HG03025 (cell line): Measurements from ENCODE around the gene WWOX.
"Not testable (repeated sequence)": the region's sequence is repeated elsewhere in the genome, so short reads cannot be mapped to it uniquely, and the experiment has no call there.

ENCODE experiments used
- ATAC-seq: cut with Tn5 transposase; IDR thresholded peaks from one replicate; pipeline ENCODE4 v1.9.1; 2021; ENCODE audit warnings: mild to moderate bottlenecking, moderate library complexity; ENCODE audit not compliant: unreplicated experiment, low FRiP score

Gene WWOX

DNA sequence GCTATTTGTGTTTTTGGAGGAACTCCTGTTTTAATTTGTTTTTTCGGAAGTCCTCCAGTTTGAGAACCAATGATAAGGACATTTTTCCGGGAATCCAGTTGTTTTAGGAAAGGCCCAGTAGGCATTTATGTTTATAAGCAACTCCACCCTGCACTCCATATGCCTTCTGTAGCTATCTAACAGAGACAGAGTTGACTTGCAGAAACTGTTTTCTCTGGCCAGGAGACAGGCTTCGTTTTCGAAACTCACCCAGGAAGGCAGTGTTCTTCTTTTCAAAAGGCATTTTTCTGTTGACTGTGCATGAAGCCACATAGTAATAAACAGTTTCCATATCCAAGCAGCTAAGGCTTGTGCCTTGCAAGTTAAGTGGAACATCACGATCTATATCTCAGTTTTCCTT is 587.1 kb downstream of the WWOX start:
- no peak for ATAC-seq

DNA sequence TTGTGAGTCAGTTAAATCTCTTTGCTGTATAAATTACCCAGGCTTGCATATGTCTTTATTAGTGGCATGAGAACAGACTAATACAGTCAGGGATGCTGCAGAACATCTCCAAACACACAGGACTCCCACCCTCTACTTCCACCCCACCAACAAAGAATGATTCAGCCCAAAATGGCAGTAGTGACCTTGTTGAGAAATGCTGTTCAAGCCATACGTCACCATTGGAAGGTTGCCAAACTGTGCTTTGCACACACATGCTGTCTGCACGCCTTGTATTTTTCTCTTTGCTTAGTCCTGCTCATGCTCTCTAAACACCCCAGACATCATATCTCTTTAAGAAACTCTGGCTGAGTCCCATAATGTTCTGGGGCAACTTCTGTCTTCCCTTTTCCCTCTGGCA is 589.6 kb downstream of the WWOX start:
- ATAC-seq: no peak

DNA sequence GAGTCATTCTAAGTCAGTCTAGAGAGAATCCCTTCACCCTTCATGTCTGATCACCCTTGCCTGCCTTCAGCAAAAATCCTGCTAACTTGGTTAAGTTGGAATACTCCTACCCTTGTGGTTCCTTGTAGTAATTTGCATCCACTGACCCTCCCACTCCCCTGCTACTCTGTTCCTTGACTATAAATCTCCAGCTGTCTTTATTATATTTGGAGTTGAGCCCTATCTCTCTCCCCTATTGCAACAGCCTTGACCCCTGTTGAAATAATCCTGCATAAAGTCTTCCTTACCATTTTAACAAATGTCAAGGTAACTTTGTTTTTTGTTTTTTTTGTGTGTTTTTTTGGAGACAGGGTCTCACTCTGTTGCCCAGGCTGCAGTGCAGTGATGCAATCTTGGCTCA is 590.1 kb downstream of the WWOX start:
- no peak for ATAC-seq

DNA sequence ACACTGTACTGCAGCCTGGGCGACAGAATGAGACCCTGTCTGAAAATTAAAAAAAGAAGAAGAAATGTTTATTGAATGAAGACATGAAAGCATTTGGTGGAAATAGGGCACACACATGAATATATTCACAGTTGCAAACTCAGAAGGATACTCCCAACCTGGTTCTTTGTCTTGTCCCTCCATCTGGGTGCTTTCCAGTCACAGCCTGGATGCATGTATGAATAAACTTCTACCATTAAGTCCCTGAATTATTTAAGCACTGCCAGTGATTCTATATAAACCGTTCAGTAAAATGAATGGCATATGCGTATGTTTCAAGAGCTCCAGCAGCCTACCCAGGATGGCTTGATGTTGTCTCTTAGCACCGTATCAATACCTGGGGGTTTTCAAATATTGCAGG is 591.1 kb downstream of the WWOX start:
- ATAC-seq: no peak

DNA sequence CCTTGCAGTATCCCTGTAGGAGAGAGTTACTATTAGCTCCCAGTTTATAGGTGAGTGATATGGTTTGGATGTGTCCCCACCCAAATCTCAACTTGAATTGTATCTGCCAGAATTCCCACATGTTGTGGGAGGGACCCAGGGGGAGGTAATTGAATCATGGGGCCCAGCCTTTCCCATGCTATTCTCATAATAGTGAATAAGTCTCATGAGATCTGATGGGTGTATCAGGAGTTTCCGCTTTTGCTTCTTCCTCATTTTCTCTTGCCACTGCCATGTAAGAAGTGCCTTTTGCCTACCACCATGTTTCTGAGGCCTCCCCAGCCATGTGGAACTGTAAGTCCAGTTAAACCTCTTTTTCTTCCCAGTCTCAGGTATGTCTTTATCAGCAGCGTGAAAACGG is 592.3 kb downstream of the WWOX start:
- ATAC-seq: not testable (repeated sequence)

DNA sequence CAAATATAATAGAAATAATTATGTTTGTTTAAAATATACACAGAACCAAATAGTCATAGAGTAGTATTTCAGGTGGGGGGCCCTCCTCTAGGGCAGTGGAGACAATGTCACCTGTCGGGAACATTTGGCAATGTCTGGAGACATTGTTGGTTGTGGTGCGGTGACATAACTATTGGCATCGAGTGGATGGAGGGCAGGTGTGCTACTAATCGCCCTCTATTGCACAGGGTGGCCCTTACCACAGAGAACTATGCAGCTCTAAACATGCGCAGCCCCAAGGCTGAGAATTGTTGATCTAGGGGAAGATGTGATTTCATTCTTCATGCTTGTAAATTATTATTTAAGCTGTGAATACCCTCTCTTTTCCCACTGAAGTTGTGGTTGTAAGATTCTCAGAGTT is 594.0 kb downstream of the WWOX start:
- ATAC-seq: no peak

DNA sequence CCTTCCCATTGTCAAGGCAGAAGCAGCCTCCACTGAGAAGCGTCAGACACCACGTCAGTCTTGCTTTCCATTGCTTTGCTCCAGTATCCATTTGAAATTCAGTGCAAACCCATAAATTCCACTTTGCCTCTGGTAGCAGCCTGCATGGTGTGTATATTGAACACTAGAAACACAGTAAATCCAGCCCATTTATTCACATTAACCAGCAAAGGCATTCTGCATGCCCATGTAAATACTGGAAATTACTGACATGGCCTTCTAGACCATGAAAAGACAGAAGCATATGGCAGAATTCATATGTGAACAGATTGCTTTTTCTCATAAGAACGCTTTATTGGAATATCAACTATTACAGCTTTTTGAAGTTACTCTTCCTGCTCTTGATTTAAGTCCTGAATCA is 595.0 kb downstream of the WWOX start:
- ATAC-seq: no peak

DNA sequence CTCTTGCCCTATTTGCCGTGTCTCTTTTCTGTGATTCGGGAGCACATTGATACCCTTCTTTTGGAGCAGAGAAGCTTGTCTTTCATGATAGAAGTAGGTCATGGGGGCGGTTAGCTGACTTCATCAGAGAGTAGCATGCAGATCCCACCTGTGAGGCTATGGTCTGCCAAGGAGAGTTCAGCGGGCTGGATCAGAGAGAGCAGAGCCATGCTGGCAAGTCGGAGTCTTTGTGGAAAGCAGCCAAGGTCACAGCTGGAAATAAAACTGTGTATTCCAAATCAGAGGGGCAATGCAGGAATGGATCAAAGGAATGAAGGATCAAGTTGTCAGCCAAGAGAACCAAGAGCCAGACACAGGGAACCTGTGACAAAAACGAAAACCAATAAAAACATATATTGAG is 595.9 kb downstream of the WWOX start:
- no peak for ATAC-seq

DNA sequence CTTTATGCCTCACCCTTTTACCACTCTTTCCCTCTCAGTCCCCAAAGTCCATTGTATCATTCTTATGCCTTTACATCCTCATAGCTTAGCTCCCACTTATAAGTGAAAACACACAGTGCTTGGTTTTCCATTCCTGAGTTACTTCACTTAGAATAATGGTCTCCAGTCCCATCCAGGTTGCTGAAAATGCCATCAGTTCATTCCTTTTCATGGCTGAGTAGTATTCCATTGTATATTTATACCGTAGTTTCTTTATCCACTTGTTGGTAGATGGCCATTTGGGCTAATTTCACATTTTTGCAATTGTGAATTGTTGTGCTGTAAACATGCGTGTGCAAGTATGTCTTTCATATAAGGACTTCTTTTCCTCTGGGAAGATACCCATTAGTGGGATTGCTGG is 597.3 kb downstream of the WWOX start:
- ATAC-seq: no peak

DNA sequence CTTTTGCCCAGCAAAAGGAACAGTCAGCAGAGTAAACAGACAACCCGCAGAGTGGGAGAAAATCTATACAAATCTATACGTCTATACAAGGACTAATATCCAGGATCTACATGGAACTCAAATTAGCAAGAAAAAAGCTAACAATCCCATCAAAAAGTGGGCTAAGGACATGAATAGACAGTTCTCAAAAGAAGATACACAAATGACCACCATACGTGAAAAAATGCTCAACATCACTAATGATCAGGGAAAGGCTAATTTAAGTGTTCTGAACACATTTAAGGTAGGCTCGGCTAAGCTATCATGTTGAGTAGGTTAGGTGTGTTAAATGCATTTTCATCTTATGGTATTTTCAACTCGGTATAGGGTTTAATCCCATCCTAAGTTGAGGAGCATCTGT is 598.0 kb downstream of the WWOX start:
- ATAC-seq: no peak

DNA sequence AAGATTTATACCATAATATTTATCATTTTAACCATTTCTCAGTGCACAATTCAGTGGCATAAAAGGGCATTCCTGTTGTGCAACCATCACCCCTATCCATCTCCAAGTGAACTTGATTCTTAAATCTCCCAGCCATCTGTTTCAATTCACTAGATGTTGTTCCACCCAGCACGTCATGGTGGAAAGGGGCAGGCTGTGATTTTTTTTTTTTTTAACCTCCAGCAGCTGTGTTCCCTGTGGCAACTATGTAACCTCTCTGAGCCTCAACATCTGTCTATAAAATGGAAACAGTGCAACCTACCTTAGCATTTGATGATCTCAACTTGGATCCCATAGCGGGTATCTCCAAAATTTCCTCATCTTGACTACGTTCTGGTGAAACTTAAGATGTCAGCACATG is 604.5 kb downstream of the WWOX start:
- ATAC-seq: no peak

DNA sequence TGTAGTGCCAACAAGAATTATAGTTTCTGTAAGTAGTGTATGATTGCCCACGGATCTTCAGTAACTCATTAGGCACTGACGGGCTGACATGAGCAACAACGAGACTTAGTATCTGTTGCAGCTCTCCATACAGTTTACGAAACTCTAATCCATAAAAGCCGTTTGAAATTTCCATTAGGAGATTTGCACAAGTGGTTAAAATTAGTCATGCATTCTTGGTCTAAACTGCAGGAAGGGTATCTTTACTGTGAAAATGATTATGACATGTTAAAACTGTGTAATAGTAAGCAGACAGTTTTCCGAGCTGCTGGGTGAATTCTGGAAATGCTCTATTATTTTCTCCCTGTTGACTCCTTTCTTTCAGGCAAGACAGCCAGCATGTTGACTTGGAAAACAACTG is 605.0 kb downstream of the WWOX start:
- no peak for ATAC-seq

DNA sequence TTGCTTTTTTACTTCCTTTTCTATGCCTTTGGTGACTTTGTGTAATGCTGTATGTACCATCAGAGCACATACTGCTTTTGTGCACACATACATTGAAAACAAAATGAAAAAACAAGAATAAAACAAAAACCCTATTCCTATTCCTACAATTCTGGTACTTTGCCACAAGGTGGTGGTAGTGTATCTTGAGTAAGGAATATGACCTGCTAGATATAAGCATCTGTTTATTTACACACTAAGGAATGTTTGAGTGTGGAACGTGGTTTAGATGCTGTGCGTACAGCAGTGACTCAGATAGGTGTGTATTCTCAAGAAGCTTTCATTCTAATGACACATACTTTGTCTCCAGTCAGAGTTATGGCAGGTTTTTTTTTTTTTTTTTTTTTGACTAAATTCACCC is 606.2 kb downstream of the WWOX start:
- no peak for ATAC-seq

DNA sequence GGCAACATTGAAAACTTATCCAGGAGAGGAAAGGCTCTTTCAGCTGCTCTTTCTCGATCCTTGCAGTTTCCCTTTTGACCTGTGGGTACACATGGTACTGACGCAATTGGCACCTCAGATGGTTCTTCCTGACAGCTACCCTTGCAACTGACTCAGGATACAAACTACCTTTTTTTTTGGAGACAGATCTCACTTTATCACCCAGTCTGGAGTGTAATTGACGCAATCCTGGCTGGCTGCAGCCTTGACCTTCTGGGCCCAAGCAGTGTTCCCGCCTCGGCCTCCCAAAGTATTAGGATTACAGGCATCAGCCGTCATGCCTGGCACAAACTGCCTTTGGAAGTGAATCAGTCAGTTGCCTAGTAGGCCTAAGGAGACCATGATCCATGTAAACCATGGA is 607.2 kb downstream of the WWOX start:
- ATAC-seq: no peak

DNA sequence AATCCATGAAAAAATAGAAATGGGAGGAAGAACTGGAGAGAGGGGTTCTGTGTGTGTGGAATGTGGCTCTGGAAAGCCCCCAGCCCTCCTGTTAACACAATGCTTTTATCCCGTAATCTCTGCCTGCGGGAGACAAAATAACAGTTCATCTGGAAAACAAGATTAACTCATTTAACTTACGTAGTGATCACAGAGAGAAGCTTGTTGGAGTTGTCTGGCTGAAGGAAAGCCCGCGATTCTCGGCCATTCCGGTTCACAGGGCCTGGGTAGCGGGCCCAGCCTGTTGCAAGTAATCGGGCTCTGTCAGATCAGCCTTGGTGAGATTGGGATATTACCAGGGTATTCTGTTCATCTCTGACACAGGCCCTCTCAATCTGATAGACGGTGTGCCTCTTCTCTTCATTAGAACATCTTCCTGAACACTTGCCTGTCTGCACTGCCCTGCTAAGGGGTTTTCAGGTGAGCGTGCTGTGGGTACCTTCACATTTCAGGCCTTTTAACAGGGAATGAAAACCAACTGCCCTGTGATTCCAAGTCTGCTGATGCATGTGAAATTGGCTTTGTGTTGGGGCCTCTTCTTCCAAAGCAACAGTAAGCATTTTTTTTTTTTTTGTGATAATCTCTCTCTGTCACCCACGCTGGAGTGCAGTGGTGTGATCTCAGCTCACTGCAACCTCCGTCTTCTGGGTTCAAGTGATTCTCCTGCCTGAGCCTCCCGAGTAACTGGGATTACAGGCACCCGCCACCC is 609.9 kb downstream of the WWOX start:
- no peak for ATAC-seq

DNA sequence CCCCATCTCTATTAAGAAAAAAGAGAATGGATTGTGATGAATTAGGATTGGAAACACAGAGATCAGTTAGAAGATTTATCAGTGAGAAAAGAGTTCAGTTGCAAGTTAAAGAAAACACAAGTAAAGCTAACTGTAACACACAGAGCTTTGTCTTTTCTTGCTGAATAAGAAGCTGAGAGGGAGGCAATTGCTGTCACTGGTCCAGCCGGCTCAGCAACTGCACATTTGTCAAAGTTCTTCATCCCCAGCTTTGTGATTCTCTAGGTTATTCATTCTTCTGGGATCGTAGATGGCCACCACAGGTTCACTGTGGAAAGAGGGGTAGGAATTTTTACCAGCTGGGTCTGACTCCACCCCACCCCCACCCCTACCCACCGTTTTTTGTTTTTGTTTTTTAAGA is 615.7 kb downstream of the WWOX start:
- no peak for ATAC-seq

DNA sequence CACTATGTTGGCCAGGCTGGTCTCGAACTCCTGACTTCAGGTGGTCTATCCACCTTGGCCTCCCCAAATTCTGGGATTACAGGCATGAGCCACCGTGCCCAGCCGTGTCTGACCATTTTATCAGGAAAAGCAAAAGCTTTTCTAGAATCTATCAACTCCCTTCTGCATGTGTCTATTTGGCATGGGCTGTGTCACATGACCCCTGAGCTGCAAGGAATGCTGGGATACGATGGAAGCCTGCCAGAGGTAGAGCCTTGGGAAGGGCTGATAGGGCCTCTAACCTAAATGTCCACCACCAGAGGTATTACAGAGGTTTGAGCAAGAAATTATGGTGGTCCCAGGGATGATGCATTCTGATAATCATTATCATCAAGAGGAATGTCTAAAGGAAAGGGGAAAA is 616.2 kb downstream of the WWOX start:
- ATAC-seq: no peak

DNA sequence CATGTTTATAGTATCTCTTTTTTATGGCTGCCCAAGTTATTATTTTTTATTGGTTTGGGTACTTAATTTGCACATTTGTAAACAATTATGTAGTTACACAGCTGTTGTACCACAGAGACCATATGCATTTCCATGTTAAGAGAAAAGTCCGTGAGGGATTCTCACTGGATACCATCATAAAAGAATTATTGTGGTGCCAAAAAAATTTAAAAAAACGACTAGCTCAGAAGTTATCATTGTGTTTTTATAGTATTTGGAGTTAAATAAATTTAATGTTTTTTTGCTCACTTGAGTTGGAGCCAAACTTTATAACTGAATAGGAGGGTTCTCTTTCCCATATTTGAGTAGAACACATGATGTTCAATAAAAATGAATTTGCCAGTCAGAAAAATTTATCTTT is 618.7 kb downstream of the WWOX start:
- no peak for ATAC-seq

DNA sequence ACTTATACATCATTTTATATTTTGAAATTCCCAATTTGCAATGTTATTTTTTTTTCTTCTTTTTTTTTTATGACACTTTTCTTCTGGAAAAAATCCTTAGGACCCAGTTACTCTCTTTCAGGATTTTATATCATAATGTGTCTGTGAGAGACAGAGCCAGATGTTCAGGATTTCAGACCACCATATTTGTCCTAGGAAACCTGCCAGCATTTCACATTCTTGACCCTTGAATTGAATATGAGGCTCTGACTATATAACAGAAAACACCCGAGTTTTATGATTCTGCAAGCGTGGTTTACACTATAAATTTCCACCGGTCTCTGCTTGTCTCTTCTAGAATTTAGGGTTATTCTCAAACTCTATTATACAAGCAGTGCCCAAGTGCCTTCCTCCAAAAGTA is 621.0 kb downstream of the WWOX start:
- no peak for ATAC-seq

DNA sequence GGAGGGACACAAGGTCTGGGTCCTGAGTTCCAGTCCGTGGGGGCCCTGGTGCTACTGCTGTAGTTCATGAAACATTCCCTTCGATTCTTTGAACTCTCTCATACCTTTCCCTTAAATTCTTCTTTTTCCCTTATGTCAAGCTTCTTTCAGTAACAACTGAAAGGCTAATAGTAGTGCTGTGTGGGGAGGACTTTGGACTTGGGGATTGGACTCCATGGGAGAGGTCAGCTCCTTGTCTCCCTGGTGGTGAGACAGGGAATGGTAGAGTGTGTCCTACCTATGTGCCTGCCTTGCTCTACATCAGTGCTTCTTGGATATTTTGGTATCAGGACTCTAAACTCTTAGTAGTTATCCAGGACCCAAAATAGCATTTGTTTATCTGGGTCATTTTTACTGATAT is 628.1 kb downstream of the WWOX start:
- ATAC-seq: no peak

DNA sequence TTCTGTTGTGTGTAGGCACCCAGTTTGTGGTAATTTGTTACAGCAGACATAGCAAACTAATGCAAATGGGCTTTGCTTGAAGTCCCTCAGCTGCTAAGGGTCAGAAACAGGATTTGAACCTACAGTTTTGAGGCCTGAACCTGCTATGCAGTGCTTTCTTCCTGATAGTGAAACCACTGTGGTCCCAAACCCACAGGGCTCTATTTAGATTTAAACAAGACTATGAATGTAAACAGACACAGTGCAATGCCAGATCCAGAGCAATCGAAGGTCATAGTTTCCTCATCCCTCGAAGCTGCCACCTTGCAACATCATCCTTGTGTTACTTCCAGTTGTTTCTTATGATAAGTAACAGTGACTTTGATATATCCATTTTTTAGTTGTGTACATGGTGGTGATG is 630.2 kb downstream of the WWOX start:
- no peak for ATAC-seq

DNA sequence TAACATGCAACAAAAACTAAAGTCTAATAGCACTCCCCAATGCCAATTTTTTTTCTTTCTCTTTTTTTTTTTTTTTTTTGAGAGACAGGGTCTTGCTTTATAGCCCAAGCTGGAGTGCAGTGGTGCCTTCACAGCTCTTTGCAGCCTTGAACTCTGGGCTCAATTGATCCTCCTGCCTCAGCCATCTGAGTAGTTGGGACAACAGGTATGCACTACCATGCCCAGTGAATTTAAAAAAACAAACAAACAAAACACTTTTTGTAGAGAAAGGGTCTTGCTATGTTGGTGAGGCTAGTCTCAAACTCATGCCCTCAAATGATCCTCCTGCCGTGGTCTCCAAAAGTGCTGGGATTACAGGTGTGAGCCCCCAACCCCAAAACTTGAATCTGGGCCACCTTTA is 632.3 kb downstream of the WWOX start:
- no peak for ATAC-seq

DNA sequence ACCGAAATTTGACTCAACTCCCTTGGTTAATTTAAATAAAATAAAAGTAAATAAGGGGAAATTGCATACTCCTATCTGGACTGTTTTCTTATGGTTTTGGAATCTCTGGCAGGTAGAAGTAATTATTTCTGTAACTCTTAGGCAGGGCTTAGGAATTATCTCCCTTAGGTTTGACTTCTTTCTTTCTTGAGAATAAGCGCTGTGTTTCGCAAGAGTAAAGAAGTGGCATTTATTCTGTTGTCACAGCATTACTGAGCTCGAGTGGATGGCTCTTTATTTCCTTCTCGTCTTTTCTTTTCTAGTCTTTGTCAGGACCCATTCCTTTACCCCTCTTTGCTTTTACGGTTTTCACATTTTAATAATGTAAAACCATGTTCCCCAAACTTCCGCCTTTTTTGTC is 633.2 kb downstream of the WWOX start:
- ATAC-seq: no peak
